Smooth muscle cell (in vitro differentiated cells): ENCODE data around the gene GUSB. TPM values are rescaled to one million over a fixed set of nuclear protein-coding genes. Genes with fewer than 3 reads are reported as not detected.

Experiments used
- DNase-seq: peaks from one replicate; lab custom pipeline; 2025; ENCODE audit not compliant: unreplicated experiment; lab: John Stamatoyannopoulos, UW
- H2AFZ ChIP-seq: fragments of 200-600 bp; sonication (generic); 2 replicates; pipeline ENCODE4 v1.6.0; 2016; ENCODE audit warnings: antibody characterized with exemption, low read depth, mild to moderate bottlenecking
- H3F3A ChIP-seq: fragments of 200-600 bp; sonication (generic); 2 replicates; pipeline ENCODE4 v1.6.0; 2017; ENCODE audit warnings: antibody characterized with exemption, low read depth
- H3K27ac ChIP-seq: fragments of 200-600 bp; sonication (generic); 2 replicates; pipeline ENCODE4 v1.5.1; 2016; ENCODE audit warnings: low read depth, mild to moderate bottlenecking
- H3K27me3 ChIP-seq: fragments of 200-600 bp; sonication (generic); 2 replicates; pipeline ENCODE4 v1.6.1; 2016; ENCODE audit warnings: low read depth, mild to moderate bottlenecking
- H3K36me3 ChIP-seq: fragments of 200-600 bp; sonication (generic); 2 replicates; pipeline ENCODE4 v1.5.1; 2016; ENCODE audit warnings: low read depth
- H3K4me1 ChIP-seq: fragments of 200-600 bp; sonication (generic); 2 replicates; pipeline ENCODE4 v1.5.1; 2016; ENCODE audit warnings: low read depth
- H3K4me2 ChIP-seq: fragments of 200-600 bp; sonication (generic); 2 replicates; pipeline ENCODE4 v1.6.0; 2016; ENCODE audit warnings: mild to moderate bottlenecking
- H3K4me3 ChIP-seq: fragments of 200-600 bp; sonication (generic); 2 replicates; pipeline ENCODE4 v1.5.1; 2016; ENCODE audit warnings: mild to moderate bottlenecking
- H3K79me2 ChIP-seq: fragments of 200-600 bp; sonication (generic); 2 replicates; pipeline ENCODE4 v1.6.0; 2016; ENCODE audit warnings: low read depth, mild to moderate bottlenecking
- H3K9ac ChIP-seq: fragments of 200-600 bp; sonication (generic); 2 replicates; pipeline ENCODE4 v1.6.0; 2016; ENCODE audit warnings: low read depth
- H3K9me3 ChIP-seq: fragments of 200-600 bp; sonication (generic); replicated peaks from 2 replicates; pipeline ENCODE4 v1.5.1; 2016; ENCODE audit warnings: low read depth
- H4K20me1 ChIP-seq: fragments of 200-600 bp; sonication (generic); 2 replicates; pipeline ENCODE4 v1.6.0; 2016; ENCODE audit warnings: low read depth
- CTCF ChIP-seq: fragments of 200-600 bp; sonication (generic); IDR thresholded peaks from 2 replicates; pipeline ENCODE4 v1.5.1; 2017; ENCODE audit warnings: borderline replicate concordance, mild to moderate bottlenecking, antibody characterized with exemption; ENCODE audit not compliant: insufficient read depth, poor library complexity, severe bottlenecking
- WGBS: methylation state at CpG from one replicate; pipeline ENCODE4 v1.1.7; 2016; ENCODE audit warnings: low lambda C conversion rate; 5-methylcytosine and 5-hydroxymethylcytosine counted together
- polyA plus RNA-seq: library from polyadenylated mRNA; unstranded; fragments of >200 nt; fragmentation: Nextera tagmentation; extraction: Ambion mirVana; gene quantifications from 2 replicates; pipeline ENCODE4 v1.2.1, GENCODE V29; 2016
- small RNA-seq: library from RNA; depleted of rRNA; stranded (forward); fragments of <200 nt; gene quantifications from one replicate; pipeline ENCODE3, GENCODE V24; 2014
- total RNA-seq: library from RNA; depleted of rRNA; stranded (reverse); fragments of >200 nt; gene quantifications from 2 replicates; pipeline ENCODE4 v1.2.3, GENCODE V29; 2014

GUSB gene
- total and polyA plus RNA-seq, 2 experiments from 2014 or later, result 24.4 to 42.1 TPM

GRCh38 chr7:65923316-65923715, 58.7 kb downstream of the GUSB start:
- Histone ChIP-seq H3K9me3 (no peaks in the 10 kb centered on the region), H3K27ac (no peak overlapping the region), H3K4me2 (no peak overlapping the region), H3K36me3 (no peaks in the 10 kb centered on the region), H3K4me1 (no peaks in the 10 kb centered on the region), H4K20me1 (peaks cover 62% of the 10 kb centered on the region), H3K79me2 (peaks cover 23% of the 10 kb centered on the region), H3F3A (no peaks in the 10 kb centered on the region), H2AFZ (no peak overlapping the region), H3K9ac (no peak overlapping the region), H3K4me3 (no peak overlapping the region), H3K27me3 (no peaks in the 10 kb centered on the region)
- no peak for DNase-seq
- 97% methylated on average over 4 of the region's 4 CpGs for WGBS
- no peak for TF ChIP-seq CTCF

DNA sequence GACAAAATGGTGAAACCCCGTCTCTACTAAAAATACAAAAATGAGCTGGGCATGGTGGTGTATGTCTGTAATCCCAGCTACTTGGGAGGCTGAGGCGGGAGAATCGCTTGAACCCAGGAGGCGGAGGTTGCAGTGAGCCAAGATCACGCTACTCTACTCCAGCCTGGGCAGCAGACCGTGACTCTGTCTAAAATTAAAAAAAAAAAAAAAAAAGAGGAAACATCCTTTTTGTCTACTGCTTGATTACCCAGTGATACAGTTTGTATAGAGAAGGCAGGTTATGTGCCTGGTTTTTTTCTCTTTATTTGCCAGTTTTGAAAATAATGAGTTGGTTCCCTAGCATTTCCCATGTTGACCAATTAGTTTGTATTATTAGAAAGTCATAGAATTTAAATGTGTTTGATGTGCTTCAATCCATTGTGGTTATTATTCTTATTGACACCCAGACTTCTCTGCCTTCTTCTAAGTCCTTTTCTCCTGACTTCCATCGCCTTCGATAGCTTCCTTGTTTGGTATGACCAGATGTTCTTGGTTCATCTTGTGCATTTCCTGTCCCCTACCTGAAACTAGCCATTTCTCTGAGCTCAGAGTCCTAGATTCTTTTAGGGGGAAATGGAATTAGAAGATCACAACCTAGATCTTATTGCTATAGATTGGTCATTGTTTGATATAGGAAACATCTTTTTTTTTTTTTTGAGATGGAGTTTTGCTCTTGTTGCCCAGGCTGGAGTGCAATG, 65.9 kb downstream of the GUSB start:
- Histone ChIP-seq H3K79me2 (peaks cover 27% of the 10 kb centered on the region), H3K4me3 (no peak overlapping the region), H3K36me3 (no peaks in the 10 kb centered on the region), H3K4me2 (no peak overlapping the region), H3K27ac (no peak overlapping the region), H3K27me3 (no peaks in the 10 kb centered on the region), H3K9me3 (no peaks in the 10 kb centered on the region), H4K20me1 (peaks cover 54% of the 10 kb centered on the region), H3K9ac (no peak overlapping the region), H2AFZ (no peak overlapping the region), H3K4me1 (no peaks in the 10 kb centered on the region), H3F3A (no peaks in the 10 kb centered on the region)
- TF ChIP-seq CTCF, result no peak
- no peak for DNase-seq
- WGBS, result 100% methylated on average over 8 of the region's 8 CpGs

- 96% methylated on average over 7 of the region's 7 CpGs for WGBS
- peaks cover 20% of the 10 kb centered on the region for H3K79me2 ChIP-seq
- no peak for TF ChIP-seq CTCF
Measured at GRCh38 chr7:65912237-65912636, 69.8 kb downstream of the GUSB start.

More at GRCh38 chr7:65912237-65912636, 69.8 kb downstream of the GUSB start:
- Histone ChIP-seq H2AFZ (no peak overlapping the region), H3K27ac (no peak overlapping the region), H3K9me3 (no peaks in the 10 kb centered on the region), H3K36me3 (no peaks in the 10 kb centered on the region), H3K4me3 (no peak overlapping the region), H3K4me2 (no peak overlapping the region), H3K9ac (no peak overlapping the region), H3F3A (no peaks in the 10 kb centered on the region), H4K20me1 (peaks cover 35% of the 10 kb centered on the region), H3K4me1 (no peaks in the 10 kb centered on the region), H3K27me3 (no peaks in the 10 kb centered on the region)
- DNase-seq, result no peak

Small RNA genes lying within 50 kb of the gene (small RNA-seq; reads per million reads assigned to genes)
- not detected for gene AC073261.1

Other genes starting within 250 kb of the GUSB start
- gene VKORC1L1, start 109.1 kb downstream of the GUSB start, total RNA-seq, result 12.3 and 18.0 TPM in 2 replicates
- gene VKORC1L1, start 109.1 kb downstream of the GUSB start, polyA plus RNA-seq, result 11.2 and 12.5 TPM in 2 replicates
- 12.3 and 12.4 TPM in 2 replicates for gene ASL, start 93.6 kb upstream of the GUSB start, total RNA-seq
- gene ASL, start 93.6 kb upstream of the GUSB start, polyA plus RNA-seq, result 26.1 and 31.5 TPM in 2 replicates
- gene CRCP, start 132.6 kb upstream of the GUSB start, total RNA-seq, result 12.2 and 13.6 TPM in 2 replicates
- gene CRCP, start 132.6 kb upstream of the GUSB start, polyA plus RNA-seq, result 13.7 and 17.8 TPM in 2 replicates
- gene TPST1, start 223.1 kb upstream of the GUSB start, total RNA-seq, result 133 and 155 TPM in 2 replicates
- 122 and 139 TPM in 2 replicates for gene TPST1, start 223.1 kb upstream of the GUSB start, polyA plus RNA-seq